ENCODE data around the gene HEPACAM. TPM values are rescaled to one million over a fixed set of nuclear protein-coding genes. Genes with fewer than 3 reads are reported as not detected.

Gene HEPACAM
- total RNA-seq, 2 donors from 2014 or later: 0.26 to 7.9 TPM

- no peak overlapping the region for H3K27ac ChIP-seq
- DNase-seq (no peak), ATAC-seq (no peak)
- no peaks in the 10 kb centered on the region for H3K27me3 ChIP-seq
- H3K4me1 ChIP-seq: peaks cover 13% of the 10 kb centered on the region
- no peaks in the 10 kb centered on the region for H3K36me3 ChIP-seq (replicated peaks in 1 of 2; ENCODE audit: insufficient read depth in 1 of 2, low read depth in 2 of 2)
- intact Hi-C loops (cut with DNase I): no loop called here
- no peak overlapping the region for H3K4me3 ChIP-seq
- 51 to 53% methylated on average over 3 of the region's 3 CpGs for WGBS, 2 donors
- no peak for TF ChIP-seq POLR2A (IDR thresholded peaks at IDR 0.05)
- TF ChIP-seq, protein P1, sequence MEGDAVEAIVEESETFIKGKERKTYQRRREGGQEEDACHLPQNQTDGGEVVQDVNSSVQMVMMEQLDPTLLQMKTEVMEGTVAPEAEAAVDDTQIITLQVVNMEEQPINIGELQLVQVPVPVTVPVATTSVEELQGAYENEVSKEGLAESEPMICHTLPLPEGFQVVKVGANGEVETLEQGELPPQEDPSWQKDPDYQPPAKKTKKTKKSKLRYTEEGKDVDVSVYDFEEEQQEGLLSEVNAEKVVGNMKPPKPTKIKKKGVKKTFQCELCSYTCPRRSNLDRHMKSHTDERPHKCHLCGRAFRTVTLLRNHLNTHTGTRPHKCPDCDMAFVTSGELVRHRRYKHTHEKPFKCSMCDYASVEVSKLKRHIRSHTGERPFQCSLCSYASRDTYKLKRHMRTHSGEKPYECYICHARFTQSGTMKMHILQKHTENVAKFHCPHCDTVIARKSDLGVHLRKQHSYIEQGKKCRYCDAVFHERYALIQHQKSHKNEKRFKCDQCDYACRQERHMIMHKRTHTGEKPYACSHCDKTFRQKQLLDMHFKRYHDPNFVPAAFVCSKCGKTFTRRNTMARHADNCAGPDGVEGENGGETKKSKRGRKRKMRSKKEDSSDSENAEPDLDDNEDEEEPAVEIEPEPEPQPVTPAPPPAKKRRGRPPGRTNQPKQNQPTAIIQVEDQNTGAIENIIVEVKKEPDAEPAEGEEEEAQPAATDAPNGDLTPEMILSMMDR (IDR thresholded peaks at IDR 0.05): no peak
- no peaks in the 10 kb centered on the region for H3K9me3 ChIP-seq
These were observed 15.5 kb upstream of the HEPACAM start for GRCh38 chr11:124951341-124951740.

DNA sequence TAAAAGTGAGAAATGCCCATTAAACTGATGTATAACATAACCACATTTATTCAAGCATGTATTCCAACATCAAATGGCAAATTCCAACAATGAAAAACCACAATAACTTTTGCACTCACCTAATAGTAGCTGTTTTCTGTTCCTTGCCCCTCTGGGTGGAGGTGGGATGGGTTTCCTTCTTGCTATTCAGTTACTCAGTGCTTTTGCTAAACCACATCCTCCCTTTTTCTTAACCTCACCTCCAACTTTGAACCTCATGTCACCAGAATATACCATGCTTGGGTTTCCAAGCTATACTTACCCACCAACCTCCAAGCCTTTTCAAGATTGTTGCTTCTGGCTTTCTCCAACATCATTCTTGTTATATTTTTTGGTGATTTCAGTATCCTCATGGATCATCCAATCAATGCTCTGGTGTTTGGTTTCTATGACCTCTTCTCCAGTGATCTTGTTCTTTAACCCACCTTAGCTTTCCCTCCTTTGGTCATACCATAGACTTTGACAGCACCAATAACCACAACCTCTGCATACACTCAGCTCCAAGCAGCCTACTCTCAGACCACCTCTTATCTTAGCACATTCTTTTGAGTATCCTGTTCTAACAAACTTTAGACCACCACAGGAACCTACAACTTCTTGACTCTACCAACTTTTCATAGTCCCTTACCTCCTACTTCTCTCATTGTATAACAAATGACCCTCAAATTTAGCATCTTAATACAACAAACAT, 14.9 kb upstream of the HEPACAM start:
- Histone ChIP-seq H3K9me3 (no peaks in the 10 kb centered on the region), H3K4me3 (no peak overlapping the region), H3K27me3 (no peaks in the 10 kb centered on the region), H3K4me1 (peaks cover 13% of the 10 kb centered on the region), H3K36me3 (replicated peaks in 1 of 2; ENCODE audit: insufficient read depth in 1 of 2, low read depth in 2 of 2) (no peaks in the 10 kb centered on the region), H3K27ac (no peak overlapping the region)
- DNase-seq (no peak), ATAC-seq (no peak)
- intact Hi-C loops (cut with DNase I): no loop called here
- TF ChIP-seq, protein P1 (IDR thresholded peaks at IDR 0.05): no peak
- no peak for TF ChIP-seq POLR2A (IDR thresholded peaks at IDR 0.05)

DNA sequence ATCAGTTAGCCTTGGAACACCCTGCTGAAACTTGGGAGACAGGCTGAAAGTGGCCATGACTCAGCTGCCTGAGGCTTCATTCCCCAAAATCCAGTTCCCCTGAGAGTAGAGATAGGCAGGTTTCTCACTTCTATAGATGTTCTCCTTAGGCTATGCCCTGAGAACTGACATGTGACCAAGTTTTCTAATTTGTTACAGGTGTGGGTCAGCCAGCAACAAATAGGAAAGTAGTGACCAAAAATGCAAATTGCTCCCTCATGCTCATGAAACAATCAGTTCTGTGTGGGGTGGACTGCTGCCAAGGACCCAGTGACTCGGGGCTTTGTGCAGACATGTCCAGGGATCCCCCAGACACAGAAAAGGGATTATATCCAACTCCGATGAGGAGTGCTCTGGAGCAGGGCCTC, 10.9 kb upstream of the HEPACAM start:
- ATAC-seq (no peak), DNase-seq (no peak)
- Histone ChIP-seq H3K27ac (no peak overlapping the region), H3K9me3 (no peaks in the 10 kb centered on the region), H3K27me3 (no peaks in the 10 kb centered on the region), H3K4me3 (no peak overlapping the region), H3K4me1 (no peaks in the 10 kb centered on the region), H3K36me3 (replicated peaks in 1 of 2; ENCODE audit: insufficient read depth in 1 of 2, low read depth in 2 of 2) (no peaks in the 10 kb centered on the region)
- intact Hi-C loops (cut with DNase I): no loop called here
- 55 to 74% methylated on average over 2 of the region's 2 CpGs for WGBS, 2 donors
- TF ChIP-seq, protein P1 (IDR thresholded peaks at IDR 0.05): no peak
- TF ChIP-seq POLR2A (IDR thresholded peaks at IDR 0.05): no peak

DNA sequence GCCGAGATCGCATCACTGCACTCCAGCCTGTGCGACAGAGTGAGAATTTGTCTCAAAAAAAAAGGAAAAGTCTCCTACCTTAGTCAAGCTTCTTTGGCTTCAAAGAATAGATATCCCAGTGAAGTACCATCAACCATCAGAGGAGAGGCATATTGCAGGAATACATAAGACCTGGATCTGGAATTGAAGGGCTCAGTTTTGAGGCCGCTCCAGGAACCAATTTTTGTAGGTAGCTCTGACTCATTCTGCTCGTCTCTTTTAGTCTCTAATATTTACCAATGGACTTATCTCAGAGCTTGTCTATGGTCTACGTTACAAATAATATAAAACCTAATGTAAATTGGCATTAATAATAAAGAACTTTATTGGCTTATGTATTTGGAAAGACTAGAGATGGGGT, 10.0 kb upstream of the HEPACAM start:
- no peaks in the 10 kb centered on the region for H3K4me1 ChIP-seq
- DNase-seq (no peak), ATAC-seq (no peak)
- WGBS, 2 donors: 78 to 83% methylated on average over 6 of the region's 6 CpGs
- H3K4me3 ChIP-seq: no peak overlapping the region
- intact Hi-C loops (cut with DNase I): no loop called here
- H3K36me3 ChIP-seq (replicated peaks in 1 of 2; ENCODE audit: insufficient read depth in 1 of 2, low read depth in 2 of 2): no peaks in the 10 kb centered on the region
- H3K27me3 ChIP-seq: no peaks in the 10 kb centered on the region
- TF ChIP-seq POLR2A (IDR thresholded peaks at IDR 0.05): no peak
- TF ChIP-seq, protein P1 (IDR thresholded peaks at IDR 0.05): no peak
- H3K9me3 ChIP-seq: no peaks in the 10 kb centered on the region
- H3K27ac ChIP-seq: no peak overlapping the region

GRCh38 chr11:124944565-124944964, 8.7 kb upstream of the HEPACAM start:
- H3K36me3 ChIP-seq (replicated peaks in 1 of 2; ENCODE audit: insufficient read depth in 1 of 2, low read depth in 2 of 2): no peaks in the 10 kb centered on the region
- intact Hi-C loops (cut with DNase I): no loop called here
- no peak overlapping the region for H3K4me3 ChIP-seq
- no peak for DNase-seq
- WGBS, 2 donors: 51 to 62% methylated on average over 3 of the region's 3 CpGs
- no peaks in the 10 kb centered on the region for H3K4me1 ChIP-seq
- H3K27me3 ChIP-seq: no peaks in the 10 kb centered on the region
- TF ChIP-seq, protein P1 (IDR thresholded peaks at IDR 0.05): no peak
- TF ChIP-seq POLR2A (IDR thresholded peaks at IDR 0.05): no peak
- no peak overlapping the region for H3K27ac ChIP-seq
- ATAC-seq: no peak
- no peaks in the 10 kb centered on the region for H3K9me3 ChIP-seq

All from body of pancreas (tissue), 4 donors.